ENCODE measurements around the gene SLC15A1. TPM values are rescaled to one million over a fixed set of nuclear protein-coding genes. Genes with fewer than 3 reads are reported as not detected.

SLC15A1 gene
- total RNA-seq, 1 experiment from 2014 or later = 2.6 TPM

DNA sequence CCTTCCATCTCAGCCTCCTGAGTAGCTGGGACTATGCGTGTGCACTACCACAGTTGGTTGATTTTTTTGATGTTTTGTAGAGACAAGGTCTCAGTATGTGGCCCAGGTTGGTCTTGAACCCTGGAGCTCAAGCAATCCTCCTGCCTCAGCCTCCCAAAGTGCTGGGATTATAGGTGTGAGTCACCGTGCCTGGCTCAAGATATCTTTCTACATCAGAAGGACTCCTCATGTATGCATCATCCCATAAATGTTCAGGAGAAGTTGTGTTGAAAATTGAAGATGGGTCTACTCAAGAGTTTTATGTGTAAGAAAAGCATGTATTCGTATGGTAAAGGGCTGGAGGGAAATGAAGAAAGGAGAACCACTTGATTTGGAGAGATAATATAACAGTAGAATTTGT lies 103.8 kb downstream of the SLC15A1 start:
- no peaks in the 10 kb centered on the region for H3K9me2 ChIP-seq (ENCODE audit: insufficient read depth)
- no peak for TF ChIP-seq RAD21 (IDR thresholded peaks at IDR 0.05; ENCODE audit: low read depth)
- ChIA-PET RAD21 (ENCODE audit: low non-redundant PET in 1 of 2, low total read pairs in 2 of 2, uncharacterized antibody in 2 of 2, unreplicated experiment in 2 of 2) (no interaction called here), POLR2A (no interaction called here), CTCF (no interaction called here)
- intact Hi-C loops (cut with micrococcal nuclease) = no loop called here
- H3K79me2 ChIP-seq (ENCODE audit: insufficient read depth, low read length) = no peaks in the 10 kb centered on the region
- H3K27me3 ChIP-seq (ENCODE audit: insufficient read depth, low read length) = no peaks in the 10 kb centered on the region
- H3K27ac ChIP-seq (ENCODE audit: low read depth, low read length) = no peak overlapping the region
- H3K4me3 ChIP-seq (replicated peaks in 1 of 2; ENCODE audit: low read depth in 1 of 2, low read length in 2 of 2) = no peak overlapping the region
- no peaks in the 10 kb centered on the region for H3K9me3 ChIP-seq (ENCODE audit: control insufficient read depth in 1 of 2, insufficient read depth in 1 of 2, low read depth in 1 of 2, low read length in 2 of 2)
- no peaks in the 10 kb centered on the region for H3K36me3 ChIP-seq (ENCODE audit: control insufficient read depth in 1 of 2, insufficient read depth in 2 of 2, low read length in 2 of 2)
- ATAC-seq (no peak), DNase-seq (ENCODE audit: low read depth, low spot score) (no peak)
- H3K4me2 ChIP-seq (ENCODE audit: low read length) = no peak overlapping the region
- H2AFZ ChIP-seq (ENCODE audit: low read depth, low read length, poor library complexity, severe bottlenecking) = no peak overlapping the region
- BruUV-seq (replicated peaks) = no TSS peak
- no peaks in the 10 kb centered on the region for H4K20me1 ChIP-seq (ENCODE audit: insufficient read depth)
- no peak overlapping the region for H3K9ac ChIP-seq (ENCODE audit: low read length)
- H3K4me1 ChIP-seq (ENCODE audit: control insufficient read depth in 1 of 2, insufficient read depth in 2 of 2, low read length in 2 of 2) = peaks cover 0 to 24% of the 10 kb centered on the region in 2 experiments; a peak in 2 of 4 replicates

DNA sequence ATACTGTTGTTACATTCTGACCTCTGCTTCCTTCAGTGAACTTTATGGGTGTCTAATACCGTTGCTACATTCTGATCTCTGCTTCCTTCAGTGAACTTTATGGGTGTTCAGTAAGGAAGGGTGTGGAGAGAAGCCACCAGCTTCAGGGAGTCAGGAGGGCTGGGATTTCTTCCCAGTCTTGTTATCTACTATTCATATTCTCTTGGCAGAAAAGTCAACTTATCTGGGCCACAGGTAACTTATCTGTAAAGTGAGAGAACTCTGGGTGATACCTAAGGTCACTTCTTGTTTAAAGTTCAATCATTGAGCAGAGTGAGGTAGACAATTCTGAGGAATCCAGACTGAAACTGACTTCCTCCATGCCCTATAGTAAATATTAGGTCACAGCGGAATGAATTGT lies 104.3 kb downstream of the SLC15A1 start:
- intact Hi-C loops (cut with micrococcal nuclease) = no loop called here
- Histone ChIP-seq H2AFZ (ENCODE audit: low read depth, low read length, poor library complexity, severe bottlenecking) (no peak overlapping the region), H4K20me1 (ENCODE audit: insufficient read depth) (no peaks in the 10 kb centered on the region), H3K4me3 (replicated peaks in 1 of 2; ENCODE audit: low read depth in 1 of 2, low read length in 2 of 2) (no peak overlapping the region), H3K9me3 (ENCODE audit: control insufficient read depth in 1 of 2, insufficient read depth in 1 of 2, low read depth in 1 of 2, low read length in 2 of 2) (no peaks in the 10 kb centered on the region), H3K4me2 (ENCODE audit: low read length) (no peak overlapping the region), H3K27me3 (ENCODE audit: insufficient read depth, low read length) (no peaks in the 10 kb centered on the region), H3K79me2 (ENCODE audit: insufficient read depth, low read length) (no peaks in the 10 kb centered on the region), H3K9me2 (ENCODE audit: insufficient read depth) (no peaks in the 10 kb centered on the region), H3K27ac (ENCODE audit: low read depth, low read length) (no peak overlapping the region), H3K9ac (ENCODE audit: low read length) (no peak overlapping the region), H3K36me3 (ENCODE audit: control insufficient read depth in 1 of 2, insufficient read depth in 2 of 2, low read length in 2 of 2) (no peaks in the 10 kb centered on the region), H3K4me1 (ENCODE audit: control insufficient read depth in 1 of 2, insufficient read depth in 2 of 2, low read length in 2 of 2) (peaks cover 0 to 20% of the 10 kb centered on the region in 2 experiments; a peak in 2 of 4 replicates)
- ChIA-PET POLR2A (no interaction called here), CTCF (no interaction called here), RAD21 (ENCODE audit: low non-redundant PET in 1 of 2, low total read pairs in 2 of 2, uncharacterized antibody in 2 of 2, unreplicated experiment in 2 of 2) (no interaction called here)
- no TSS peak for BruUV-seq (replicated peaks)
- DNase-seq (ENCODE audit: low read depth, low spot score) (no peak), ATAC-seq (no peak)
- TF ChIP-seq, protein P1, sequence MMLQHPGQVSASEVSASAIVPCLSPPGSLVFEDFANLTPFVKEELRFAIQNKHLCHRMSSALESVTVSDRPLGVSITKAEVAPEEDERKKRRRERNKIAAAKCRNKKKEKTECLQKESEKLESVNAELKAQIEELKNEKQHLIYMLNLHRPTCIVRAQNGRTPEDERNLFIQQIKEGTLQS (IDR thresholded peaks at IDR 0.05) = no peak
- TF ChIP-seq EGR1 (IDR thresholded peaks at IDR 0.05; ENCODE audit: low read depth) = no peak
- TF ChIP-seq JUND (IDR thresholded peaks at IDR 0.05) = no peak
- no peak for TF ChIP-seq CBX3 (IDR thresholded peaks at IDR 0.05; ENCODE audit: low read depth)
- no peak for TF ChIP-seq EZH2phosphoT487 (IDR thresholded peaks at IDR 0.05; ENCODE audit: borderline replicate concordance)
- TF ChIP-seq SIN3A (IDR thresholded peaks at IDR 0.05; ENCODE audit: low read depth) = no peak
- no peak for TF ChIP-seq RAD21 (IDR thresholded peaks at IDR 0.05; ENCODE audit: low read depth)
- TF ChIP-seq, protein P2, sequence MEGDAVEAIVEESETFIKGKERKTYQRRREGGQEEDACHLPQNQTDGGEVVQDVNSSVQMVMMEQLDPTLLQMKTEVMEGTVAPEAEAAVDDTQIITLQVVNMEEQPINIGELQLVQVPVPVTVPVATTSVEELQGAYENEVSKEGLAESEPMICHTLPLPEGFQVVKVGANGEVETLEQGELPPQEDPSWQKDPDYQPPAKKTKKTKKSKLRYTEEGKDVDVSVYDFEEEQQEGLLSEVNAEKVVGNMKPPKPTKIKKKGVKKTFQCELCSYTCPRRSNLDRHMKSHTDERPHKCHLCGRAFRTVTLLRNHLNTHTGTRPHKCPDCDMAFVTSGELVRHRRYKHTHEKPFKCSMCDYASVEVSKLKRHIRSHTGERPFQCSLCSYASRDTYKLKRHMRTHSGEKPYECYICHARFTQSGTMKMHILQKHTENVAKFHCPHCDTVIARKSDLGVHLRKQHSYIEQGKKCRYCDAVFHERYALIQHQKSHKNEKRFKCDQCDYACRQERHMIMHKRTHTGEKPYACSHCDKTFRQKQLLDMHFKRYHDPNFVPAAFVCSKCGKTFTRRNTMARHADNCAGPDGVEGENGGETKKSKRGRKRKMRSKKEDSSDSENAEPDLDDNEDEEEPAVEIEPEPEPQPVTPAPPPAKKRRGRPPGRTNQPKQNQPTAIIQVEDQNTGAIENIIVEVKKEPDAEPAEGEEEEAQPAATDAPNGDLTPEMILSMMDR (IDR thresholded peaks at IDR 0.05 in 2 of 3, conservative IDR thresholded peaks at IDR 0.05 in 1 of 3; ENCODE audit: borderline replicate concordance in 1 of 3, insufficient read depth in 1 of 3, low read depth in 2 of 3, low read length in 2 of 3) = no peak
- TF ChIP-seq ZNF274 (IDR thresholded peaks at IDR 0.05; ENCODE audit: low read depth, low read length) = no peak
- no peak for TF ChIP-seq POLR2AphosphoS5 (IDR thresholded peaks at IDR 0.05; ENCODE audit: low read depth, low read length)
- TF ChIP-seq, protein P3, sequence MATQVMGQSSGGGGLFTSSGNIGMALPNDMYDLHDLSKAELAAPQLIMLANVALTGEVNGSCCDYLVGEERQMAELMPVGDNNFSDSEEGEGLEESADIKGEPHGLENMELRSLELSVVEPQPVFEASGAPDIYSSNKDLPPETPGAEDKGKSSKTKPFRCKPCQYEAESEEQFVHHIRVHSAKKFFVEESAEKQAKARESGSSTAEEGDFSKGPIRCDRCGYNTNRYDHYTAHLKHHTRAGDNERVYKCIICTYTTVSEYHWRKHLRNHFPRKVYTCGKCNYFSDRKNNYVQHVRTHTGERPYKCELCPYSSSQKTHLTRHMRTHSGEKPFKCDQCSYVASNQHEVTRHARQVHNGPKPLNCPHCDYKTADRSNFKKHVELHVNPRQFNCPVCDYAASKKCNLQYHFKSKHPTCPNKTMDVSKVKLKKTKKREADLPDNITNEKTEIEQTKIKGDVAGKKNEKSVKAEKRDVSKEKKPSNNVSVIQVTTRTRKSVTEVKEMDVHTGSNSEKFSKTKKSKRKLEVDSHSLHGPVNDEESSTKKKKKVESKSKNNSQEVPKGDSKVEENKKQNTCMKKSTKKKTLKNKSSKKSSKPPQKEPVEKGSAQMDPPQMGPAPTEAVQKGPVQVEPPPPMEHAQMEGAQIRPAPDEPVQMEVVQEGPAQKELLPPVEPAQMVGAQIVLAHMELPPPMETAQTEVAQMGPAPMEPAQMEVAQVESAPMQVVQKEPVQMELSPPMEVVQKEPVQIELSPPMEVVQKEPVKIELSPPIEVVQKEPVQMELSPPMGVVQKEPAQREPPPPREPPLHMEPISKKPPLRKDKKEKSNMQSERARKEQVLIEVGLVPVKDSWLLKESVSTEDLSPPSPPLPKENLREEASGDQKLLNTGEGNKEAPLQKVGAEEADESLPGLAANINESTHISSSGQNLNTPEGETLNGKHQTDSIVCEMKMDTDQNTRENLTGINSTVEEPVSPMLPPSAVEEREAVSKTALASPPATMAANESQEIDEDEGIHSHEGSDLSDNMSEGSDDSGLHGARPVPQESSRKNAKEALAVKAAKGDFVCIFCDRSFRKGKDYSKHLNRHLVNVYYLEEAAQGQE (IDR thresholded peaks at IDR 0.05; ENCODE audit: low read depth) = no peak
- TF ChIP-seq POLR2A (IDR thresholded peaks at IDR 0.05; ENCODE audit: borderline replicate concordance, extremely low read depth, insufficient read depth, insufficient read length) = no peak
- TF ChIP-seq, protein P4, sequence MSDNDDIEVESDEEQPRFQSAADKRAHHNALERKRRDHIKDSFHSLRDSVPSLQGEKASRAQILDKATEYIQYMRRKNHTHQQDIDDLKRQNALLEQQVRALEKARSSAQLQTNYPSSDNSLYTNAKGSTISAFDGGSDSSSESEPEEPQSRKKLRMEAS (IDR thresholded peaks at IDR 0.05) = no peak
- no peak for TF ChIP-seq CEBPB (IDR thresholded peaks at IDR 0.05; ENCODE audit: low read depth)
- TF ChIP-seq SP1 (IDR thresholded peaks at IDR 0.05; ENCODE audit: low read depth) = no peak
- no peak for TF ChIP-seq FOSL1 (IDR thresholded peaks at IDR 0.05; ENCODE audit: low read depth)

All from HCT116 (cell line).